AG10803 (cell line): ENCODE measurements around the gene POLR3A.

ENCODE experiments used
- DNase-seq: peaks from one replicate; pipeline ENCODE4 v3.0.0; 2010; ENCODE audit warnings: low read depth
- H3K4me3 ChIP-seq: 2 replicates; pipeline ENCODE4 v1.5.1; 2011; ENCODE audit warnings: mild to moderate bottlenecking, low read length, control low read depth
- TF ChIP-seq, protein P1 (sequence below): conservative IDR thresholded peaks from 2 replicates; pipeline ENCODE4 v1.5.1; 2011; ENCODE audit warnings: mild to moderate bottlenecking, low read length, control low read depth, inconsistent platforms

Gene POLR3A

DNA sequence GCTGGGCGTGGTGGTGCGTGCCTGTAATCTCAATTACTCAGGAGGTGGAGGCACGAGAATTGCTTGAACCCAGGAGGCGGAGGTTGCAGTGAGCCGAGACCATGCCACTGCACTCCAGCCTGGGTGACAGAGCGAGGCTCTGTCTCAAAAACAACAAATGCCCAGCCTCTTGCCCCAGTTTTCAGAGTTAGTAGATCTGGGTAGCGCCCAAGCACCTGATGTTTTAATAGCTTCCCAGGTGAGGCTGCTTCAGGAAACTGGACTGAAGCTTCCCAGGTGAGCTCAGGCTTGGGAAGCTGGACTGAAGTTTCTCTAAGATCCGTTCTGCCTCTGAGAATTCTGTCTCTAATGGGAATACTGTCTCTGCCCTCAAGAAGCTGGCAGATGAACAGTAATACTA, 16.5 kb upstream of the POLR3A start:
- TF ChIP-seq, protein P1, sequence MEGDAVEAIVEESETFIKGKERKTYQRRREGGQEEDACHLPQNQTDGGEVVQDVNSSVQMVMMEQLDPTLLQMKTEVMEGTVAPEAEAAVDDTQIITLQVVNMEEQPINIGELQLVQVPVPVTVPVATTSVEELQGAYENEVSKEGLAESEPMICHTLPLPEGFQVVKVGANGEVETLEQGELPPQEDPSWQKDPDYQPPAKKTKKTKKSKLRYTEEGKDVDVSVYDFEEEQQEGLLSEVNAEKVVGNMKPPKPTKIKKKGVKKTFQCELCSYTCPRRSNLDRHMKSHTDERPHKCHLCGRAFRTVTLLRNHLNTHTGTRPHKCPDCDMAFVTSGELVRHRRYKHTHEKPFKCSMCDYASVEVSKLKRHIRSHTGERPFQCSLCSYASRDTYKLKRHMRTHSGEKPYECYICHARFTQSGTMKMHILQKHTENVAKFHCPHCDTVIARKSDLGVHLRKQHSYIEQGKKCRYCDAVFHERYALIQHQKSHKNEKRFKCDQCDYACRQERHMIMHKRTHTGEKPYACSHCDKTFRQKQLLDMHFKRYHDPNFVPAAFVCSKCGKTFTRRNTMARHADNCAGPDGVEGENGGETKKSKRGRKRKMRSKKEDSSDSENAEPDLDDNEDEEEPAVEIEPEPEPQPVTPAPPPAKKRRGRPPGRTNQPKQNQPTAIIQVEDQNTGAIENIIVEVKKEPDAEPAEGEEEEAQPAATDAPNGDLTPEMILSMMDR: no peak

DNA sequence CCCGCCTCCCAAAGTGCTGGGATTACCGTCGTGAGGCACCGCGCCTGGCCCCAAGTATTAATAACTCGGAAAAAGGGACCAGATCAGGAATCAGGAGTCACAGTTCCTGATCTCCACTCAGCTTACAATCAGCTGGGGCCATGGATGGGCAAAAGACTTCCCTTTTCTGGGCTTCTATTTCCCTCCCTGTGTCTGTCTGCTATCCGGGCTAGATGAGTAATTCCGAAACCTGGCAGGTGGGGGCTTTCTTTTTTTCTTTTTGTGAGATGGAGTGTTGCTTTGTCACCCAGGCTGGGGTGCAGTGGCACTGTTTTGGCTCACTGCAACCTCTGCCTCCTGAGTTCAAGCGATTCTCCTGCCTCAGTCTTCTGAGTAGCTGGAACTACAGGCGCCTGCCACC, 15.9 kb upstream of the POLR3A start:
- TF ChIP-seq, protein P1: no peak
- H3K4me3 ChIP-seq: no peak overlapping the region
- no peak for DNase-seq

More for the DNA sequence above, 16.5 kb upstream of the POLR3A start:
- H3K4me3 ChIP-seq: no peak overlapping the region
- DNase-seq: no peak

DNA sequence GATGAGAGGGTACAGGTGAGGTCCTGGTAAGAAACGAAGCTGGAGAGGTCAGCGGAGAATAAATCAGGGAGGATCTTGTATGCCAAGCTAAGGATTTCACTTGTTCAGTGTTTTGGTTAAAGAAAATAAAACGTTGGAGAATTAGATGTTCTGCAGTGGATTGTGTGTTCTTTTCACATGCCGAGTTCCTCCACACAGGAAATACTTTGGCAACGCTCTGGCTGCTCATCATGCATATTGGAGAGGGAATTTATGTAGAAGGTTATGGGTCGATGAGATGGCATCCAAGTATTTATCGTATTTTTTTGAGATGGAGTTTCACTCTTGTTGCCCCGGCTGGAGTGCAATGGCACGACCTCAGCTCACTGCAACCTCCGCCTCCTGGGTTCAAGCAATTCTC, 15.4 kb upstream of the POLR3A start:
- H3K4me3 ChIP-seq: no peak overlapping the region
- peak; percentile 32 for DNase-seq
- TF ChIP-seq, protein P1: no peak

DNA sequence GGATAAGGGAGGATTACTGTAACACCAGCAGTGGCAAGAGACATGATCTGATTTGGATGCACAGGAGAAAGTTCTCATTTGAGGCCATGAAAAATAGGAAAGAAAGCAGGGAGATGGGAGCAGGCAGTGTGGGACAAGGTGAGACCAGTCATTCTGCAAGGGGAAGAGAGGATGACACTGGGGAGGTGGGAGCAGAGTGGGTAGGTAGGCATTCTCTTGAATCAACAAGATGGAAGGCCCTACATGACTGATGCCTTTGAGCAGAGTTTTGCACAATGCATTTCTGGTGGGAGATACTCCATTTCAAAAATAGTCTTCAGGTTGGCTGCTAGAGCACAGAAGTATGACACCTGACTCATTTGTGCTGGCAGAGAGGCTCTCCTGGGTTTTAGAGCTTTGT, 14.9 kb upstream of the POLR3A start:
- H3K4me3 ChIP-seq: no peak overlapping the region
- TF ChIP-seq, protein P1: no peak
- DNase-seq: no peak

GRCh38 chr10:78042752-78043104, 13.4 kb upstream of the POLR3A start:
- TF ChIP-seq, protein P1: no peak
- no peak for DNase-seq
- no peak overlapping the region for H3K4me3 ChIP-seq

- DNase-seq: no peak
- TF ChIP-seq, protein P1: no peak
- no peak overlapping the region for H3K4me3 ChIP-seq
Observed at GRCh38 chr10:78042058-78042751, 12.9 kb upstream of the POLR3A start.

GRCh38 chr10:78041170-78042057, 12.1 kb upstream of the POLR3A start:
- DNase-seq: no peak
- TF ChIP-seq, protein P1: no peak
- no peak overlapping the region for H3K4me3 ChIP-seq
